Hepatocyte (in vitro differentiated cells): ENCODE results near the gene FBXL13.
"Not testable (repeated sequence)": the region's sequence is repeated elsewhere in the genome, so short reads cannot be mapped to it uniquely, and the experiment has no call there.

ENCODE experiments used
- EZH2 ChIP-seq: fragments of 200-600 bp; sonication (generic); IDR thresholded peaks from 2 replicates; pipeline ENCODE4 v1.6.1; 2016; ENCODE audit warnings: antibody characterized with exemption, mild to moderate bottlenecking, borderline replicate concordance
- EZH2phosphoT487 ChIP-seq: fragments of 200-600 bp; sonication (generic); IDR thresholded peaks from one replicate; pipeline ENCODE4 v1.6.1; 2018; ENCODE audit warnings: antibody characterized with exemption, mild to moderate bottlenecking, low read depth, moderate library complexity; ENCODE audit not compliant: unreplicated experiment, severe bottlenecking
- TF ChIP-seq, protein P1 (sequence below): fragments of 200-600 bp; sonication (generic); IDR thresholded peaks from 2 replicates; pipeline ENCODE4 v1.5.1; 2016; ENCODE audit warnings: antibody characterized with exemption, mild to moderate bottlenecking; ENCODE audit not compliant: poor library complexity

GRCh38 chr7:102902052-102902451 is 172.5 kb downstream of the FBXL13 start:
- TF ChIP-seq, protein P1, sequence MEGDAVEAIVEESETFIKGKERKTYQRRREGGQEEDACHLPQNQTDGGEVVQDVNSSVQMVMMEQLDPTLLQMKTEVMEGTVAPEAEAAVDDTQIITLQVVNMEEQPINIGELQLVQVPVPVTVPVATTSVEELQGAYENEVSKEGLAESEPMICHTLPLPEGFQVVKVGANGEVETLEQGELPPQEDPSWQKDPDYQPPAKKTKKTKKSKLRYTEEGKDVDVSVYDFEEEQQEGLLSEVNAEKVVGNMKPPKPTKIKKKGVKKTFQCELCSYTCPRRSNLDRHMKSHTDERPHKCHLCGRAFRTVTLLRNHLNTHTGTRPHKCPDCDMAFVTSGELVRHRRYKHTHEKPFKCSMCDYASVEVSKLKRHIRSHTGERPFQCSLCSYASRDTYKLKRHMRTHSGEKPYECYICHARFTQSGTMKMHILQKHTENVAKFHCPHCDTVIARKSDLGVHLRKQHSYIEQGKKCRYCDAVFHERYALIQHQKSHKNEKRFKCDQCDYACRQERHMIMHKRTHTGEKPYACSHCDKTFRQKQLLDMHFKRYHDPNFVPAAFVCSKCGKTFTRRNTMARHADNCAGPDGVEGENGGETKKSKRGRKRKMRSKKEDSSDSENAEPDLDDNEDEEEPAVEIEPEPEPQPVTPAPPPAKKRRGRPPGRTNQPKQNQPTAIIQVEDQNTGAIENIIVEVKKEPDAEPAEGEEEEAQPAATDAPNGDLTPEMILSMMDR: not testable (repeated sequence)
- not testable (repeated sequence) for TF ChIP-seq EZH2phosphoT487, EZH2
